GM04504 (cell line): ENCODE measurements around the gene THNSL1.
"Not testable (repeated sequence)": the region's sequence is repeated elsewhere in the genome, so short reads cannot be mapped to it uniquely, and the experiment has no call there.

Source experiments
- DNase-seq: peaks from one replicate; pipeline ENCODE4 v3.0.0-alpha.2; 2012; ENCODE audit warnings: low read depth

The THNSL1 gene

GRCh38 chr10:25011591-25011990 is 4.8 kb upstream of the THNSL1 start:
- not testable (repeated sequence) for DNase-seq

- no peak for DNase-seq
Observed at GRCh38 chr10:25014579-25014978, 1.8 kb upstream of the THNSL1 start.

DNA sequence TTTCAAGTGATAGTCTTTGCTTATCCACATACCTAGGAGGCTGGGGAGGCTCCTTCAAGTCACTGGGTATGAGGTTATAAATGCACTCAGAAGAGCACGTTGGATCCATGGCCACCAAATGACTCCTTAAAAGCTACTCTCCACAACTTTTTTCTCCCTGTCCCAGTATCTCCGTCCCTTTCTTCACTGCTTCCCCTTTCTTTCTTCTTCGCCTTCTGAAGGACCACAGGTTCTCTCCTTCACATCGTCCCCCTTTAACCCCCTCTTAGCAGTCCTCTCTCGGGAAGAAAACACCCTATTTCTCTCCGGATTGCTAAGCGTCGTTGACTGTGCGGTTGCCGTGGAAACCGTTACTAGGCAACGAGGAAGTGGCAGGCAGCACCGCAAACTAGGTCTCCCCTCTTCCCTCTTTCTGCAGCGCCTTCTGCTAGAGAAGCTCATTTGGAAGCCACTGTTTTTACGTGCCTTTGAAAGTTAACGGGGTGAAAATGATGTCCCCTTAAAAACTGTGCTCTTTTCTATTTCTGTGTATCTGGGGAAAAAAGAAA is 510 bp upstream of the THNSL1 start, which contains the start of gene ENKUR:
Gene ENKUR, minus strand, starts transcription at position 331 of the 548 bp plus-strand sequence. Its CDS starts 222 bp downstream, at position 109.
- DNase-seq: peak; percentile 85

- no peak for DNase-seq
Observed at GRCh38 chr10:25017154-25017590, 760 bp downstream of the THNSL1 start.

DNA sequence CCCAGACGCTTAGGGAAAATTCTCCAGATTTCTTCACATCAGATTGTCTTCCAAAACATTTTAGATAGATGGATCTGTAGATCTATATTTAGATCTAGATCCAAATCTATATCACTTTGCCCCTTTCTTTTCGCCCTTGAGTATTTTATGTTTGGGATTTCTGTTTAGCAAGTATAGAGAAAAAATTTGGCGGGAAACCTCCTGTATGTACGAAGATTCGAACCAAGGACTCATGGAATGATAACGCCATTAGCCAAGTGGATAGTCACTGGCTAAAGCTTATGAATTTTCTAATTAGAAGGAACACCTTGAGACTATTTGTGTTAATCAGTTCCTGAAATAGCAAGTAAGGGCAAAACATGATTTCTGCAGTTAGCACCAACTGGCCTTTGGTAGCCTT is 1.2 kb downstream of the THNSL1 start:
- no peak for DNase-seq

DNA sequence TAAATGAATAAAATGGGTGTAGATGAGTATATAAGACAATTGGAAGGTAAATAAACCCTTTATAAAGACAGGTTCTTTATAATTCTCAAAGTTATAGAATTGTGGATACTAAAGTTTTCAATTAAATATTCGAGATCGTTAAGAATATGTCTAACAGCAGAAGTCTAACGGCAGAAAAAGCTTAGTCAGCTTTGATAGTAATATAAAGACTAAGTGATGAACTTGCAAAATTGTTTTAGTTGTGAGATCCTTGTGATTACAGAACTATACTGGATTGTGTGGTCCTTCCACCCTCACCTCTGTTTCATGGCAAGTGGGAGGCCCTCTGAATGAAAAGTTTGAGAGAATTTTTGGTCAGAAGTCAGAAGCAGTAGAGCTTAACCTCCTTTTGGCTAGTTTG is 2.3 kb downstream of the THNSL1 start:
- no peak for DNase-seq

DNA sequence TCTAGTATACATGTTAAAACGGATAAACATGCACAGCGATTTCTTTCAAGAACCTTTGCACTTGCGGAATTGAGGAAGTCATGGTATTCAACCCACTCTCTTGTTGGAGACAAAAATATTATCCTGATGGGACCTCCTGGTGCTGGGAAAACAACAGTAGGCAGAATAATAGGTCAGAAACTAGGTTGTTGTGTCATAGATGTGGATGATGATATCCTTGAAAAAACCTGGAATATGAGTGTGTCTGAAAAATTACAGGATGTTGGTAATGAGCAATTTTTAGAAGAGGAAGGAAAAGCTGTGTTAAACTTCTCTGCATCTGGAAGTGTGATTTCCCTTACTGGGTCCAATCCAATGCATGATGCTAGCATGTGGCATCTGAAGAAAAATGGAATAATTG is 6.9 kb downstream of the THNSL1 start:
- no peak for DNase-seq

DNA sequence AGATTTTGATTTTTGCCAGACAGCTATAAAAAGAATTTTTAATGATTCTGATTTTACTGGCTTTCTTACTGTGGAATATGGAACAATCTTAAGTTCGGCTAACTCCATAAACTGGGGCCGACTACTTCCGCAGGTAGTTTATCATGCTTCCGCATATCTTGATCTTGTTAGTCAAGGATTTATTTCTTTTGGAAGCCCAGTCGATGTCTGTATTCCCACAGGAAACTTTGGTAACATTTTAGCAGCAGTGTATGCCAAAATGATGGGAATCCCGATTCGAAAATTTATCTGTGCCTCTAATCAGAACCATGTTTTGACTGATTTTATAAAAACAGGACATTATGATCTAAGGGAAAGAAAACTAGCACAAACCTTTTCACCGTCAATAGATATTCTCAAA is 8.1 kb downstream of the THNSL1 start:
- DNase-seq: peak; percentile 25

- DNase-seq: no peak
Observed at GRCh38 chr10:25026463-25026862, 10.1 kb downstream of the THNSL1 start.

GRCh38 chr10:25028711-25029110 is 12.3 kb downstream of the THNSL1 start:
- no peak for DNase-seq

DNA sequence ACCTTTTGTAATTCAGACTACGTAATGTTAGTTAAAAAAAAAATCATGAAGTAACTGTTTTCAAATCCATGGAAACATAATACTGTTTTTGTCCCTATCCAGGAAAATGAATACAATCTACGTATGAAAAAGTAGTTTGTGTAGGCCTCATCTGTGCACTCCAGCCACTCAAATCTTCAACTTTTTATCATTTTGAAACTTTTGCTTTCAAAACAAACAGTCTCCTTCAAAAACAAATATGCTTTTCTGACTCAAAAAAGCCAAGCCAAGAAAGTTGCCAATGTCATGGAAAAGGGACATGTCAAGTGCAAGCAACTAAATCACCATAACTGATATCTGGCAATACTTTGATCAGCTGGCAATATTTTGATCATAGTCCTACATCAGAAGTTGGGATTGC is 13.1 kb downstream of the THNSL1 start:
- DNase-seq: no peak

- DNase-seq: no peak
Observed at GRCh38 chr10:25036381-25036780, 20.0 kb downstream of the THNSL1 start.

DNA sequence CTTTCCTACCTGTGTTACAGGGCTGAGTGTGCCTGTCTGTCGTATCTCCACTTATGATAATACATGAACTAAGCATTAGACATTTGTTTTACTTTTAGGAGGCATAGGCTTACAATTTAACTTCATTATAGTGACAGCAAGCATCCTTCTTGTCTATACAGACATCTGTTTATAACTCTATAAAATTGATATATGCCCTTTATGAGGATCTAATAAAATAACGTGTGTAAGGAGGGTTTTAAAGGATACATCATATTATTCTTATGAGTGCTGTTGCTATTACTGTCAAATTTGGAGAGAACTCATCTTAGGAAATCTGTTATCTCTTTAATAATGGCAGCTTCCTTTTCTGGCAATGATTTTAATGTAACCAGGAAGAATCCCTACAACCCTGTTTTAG is 21.9 kb downstream of the THNSL1 start:
- DNase-seq: no peak

DNA sequence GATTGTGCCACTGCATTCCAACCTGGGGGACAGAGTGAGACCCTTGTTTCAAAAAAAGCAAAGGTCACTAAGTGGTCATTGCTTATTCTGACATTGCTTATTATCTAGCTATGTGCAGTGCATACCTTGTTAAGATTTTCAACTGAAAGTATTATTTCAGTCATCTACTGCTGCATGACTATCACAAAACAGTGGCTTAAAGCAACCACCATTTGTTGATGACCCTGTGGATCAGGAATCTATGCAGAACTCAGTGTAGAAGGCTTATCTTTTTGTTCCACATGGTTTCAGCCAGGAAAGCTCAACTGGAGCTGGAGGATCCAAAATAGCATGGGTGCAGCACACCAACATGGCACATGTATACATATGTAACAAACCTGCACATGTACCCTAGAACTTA is 23.1 kb downstream of the THNSL1 start:
- DNase-seq: no peak

DNA sequence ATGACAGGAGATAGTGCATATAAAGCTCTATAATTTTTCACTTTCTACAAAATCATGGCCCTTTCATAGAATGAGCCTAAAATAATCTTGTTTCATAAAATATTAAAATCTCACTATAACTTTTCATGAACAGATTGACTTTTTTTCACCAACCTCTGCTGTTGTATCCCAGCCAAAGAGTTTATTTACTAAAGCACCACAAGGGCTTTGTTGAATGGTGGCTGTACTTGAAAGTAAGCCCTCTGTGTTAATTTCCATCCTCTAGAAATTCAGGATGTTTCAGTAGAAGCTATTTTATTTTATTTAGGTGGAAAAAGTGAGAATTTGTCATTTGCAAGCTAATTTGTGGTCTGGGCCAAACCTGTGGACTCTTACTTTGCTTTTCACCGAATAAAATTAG is 30.2 kb downstream of the THNSL1 start:
- DNase-seq: no peak

DNA sequence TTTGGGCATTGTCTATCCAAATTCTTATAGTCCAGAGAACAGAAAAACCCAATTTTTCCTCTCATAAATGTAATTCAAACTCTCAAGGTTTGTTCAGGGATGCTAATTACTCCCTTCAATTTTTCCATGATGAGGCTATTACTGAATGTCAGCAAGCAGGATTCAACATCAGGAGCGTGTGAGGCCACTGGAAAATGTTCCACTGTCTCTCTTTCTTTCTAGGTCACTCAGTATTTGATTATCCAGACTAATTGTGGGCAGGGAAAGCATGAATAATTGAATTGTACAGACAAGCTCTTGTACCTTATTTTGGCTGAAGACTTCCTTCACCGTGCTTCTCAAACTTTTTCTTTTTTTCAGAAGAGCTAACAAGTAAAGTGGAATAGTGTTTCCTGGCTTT is 30.7 kb downstream of the THNSL1 start:
- DNase-seq: no peak

- DNase-seq: peak; percentile 38
Observed at GRCh38 chr10:25047591-25048301, 31.3 kb downstream of the THNSL1 start.

- no peak for DNase-seq
Observed at GRCh38 chr10:25048450-25048849, 32.0 kb downstream of the THNSL1 start.

DNA sequence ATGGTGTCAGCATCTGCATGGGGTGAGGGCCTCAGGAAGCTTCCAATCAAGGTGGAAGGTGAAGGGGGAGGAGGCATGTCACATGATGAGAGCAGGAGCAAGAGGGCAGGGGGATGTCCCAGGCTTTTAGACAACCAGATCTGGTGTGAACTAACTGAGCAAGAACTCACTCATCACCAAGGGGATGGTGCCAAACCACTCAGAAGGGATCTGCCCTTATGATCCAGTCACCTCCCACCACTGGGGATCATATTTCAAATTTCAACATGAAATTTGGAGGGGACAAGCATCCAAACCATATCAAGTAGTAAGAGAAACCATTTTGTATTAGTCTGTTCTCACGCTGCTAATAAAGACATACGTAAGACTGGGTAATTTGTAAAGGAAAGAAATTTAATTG is 33.6 kb downstream of the THNSL1 start:
- no peak for DNase-seq

- DNase-seq: no peak
Observed at GRCh38 chr10:25050402-25050801, 34.0 kb downstream of the THNSL1 start.

GRCh38 chr10:25052012-25052411 is 35.6 kb downstream of the THNSL1 start:
- no peak for DNase-seq

- DNase-seq: no peak
Observed at GRCh38 chr10:25056726-25057125, 40.3 kb downstream of the THNSL1 start.

- no peak for DNase-seq
Observed at GRCh38 chr10:25057886-25058285, 41.5 kb downstream of the THNSL1 start.

DNA sequence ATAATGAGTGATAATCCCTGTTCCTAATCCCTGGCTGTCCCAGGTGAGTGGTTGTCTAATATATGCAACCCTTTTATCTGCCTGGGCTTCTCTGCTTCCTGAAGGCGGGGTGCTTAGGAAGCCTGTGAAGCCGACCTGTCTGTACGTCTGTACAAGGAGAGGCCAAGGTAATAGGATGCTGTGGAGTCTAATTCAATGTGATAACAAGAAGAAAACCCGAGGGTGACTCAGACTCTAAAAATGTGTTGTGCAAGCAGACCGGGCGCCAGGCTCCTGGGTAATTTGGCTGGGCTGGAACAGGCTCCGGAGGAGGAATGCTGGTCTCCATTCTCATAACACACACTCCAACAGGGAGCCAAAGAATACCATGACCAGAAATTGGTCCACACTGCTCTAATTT is 43.6 kb downstream of the THNSL1 start:
- peak; percentile 60 for DNase-seq
